Endodermal cell (in vitro differentiated cells): ENCODE data around the gene SLC35E4. TPM values are rescaled to one million over a fixed set of nuclear protein-coding genes. Genes with fewer than 3 reads are reported as not detected.

ENCODE experiments used
- DNase-seq: peaks from one replicate; pipeline ENCODE4 v3.0.0-alpha.2; 2017
- H3K27ac ChIP-seq: 2 replicates; pipeline ENCODE4 v1.5.1; 2013; ENCODE audit warnings: mild to moderate bottlenecking, low read depth, low read length, moderate library complexity
- H3K27me3 ChIP-seq: 2 replicates; pipeline ENCODE4 v1.6.1; 2013; ENCODE audit warnings: mild to moderate bottlenecking, low read length, moderate library complexity; ENCODE audit not compliant: insufficient read depth, control insufficient read depth, poor library complexity, severe bottlenecking
- H3K36me3 ChIP-seq: 2 replicates; pipeline ENCODE4 v1.7.0; 2013; ENCODE audit warnings: mild to moderate bottlenecking, low read length, moderate library complexity; ENCODE audit not compliant: control insufficient read depth, insufficient read depth
- H3K4me1 ChIP-seq: one replicate; pipeline ENCODE4 v1.7.0; 2013; ENCODE audit warnings: low read length; ENCODE audit not compliant: control insufficient read depth, insufficient read depth
- H3K4me3 ChIP-seq: 2 replicates; pipeline ENCODE4 v1.5.1; 2013; ENCODE audit warnings: mild to moderate bottlenecking, low read length, moderate library complexity
- H3K9ac ChIP-seq: 2 replicates; pipeline ENCODE4 v1.6.1; 2013; ENCODE audit warnings: mild to moderate bottlenecking, low read length, moderate library complexity; ENCODE audit not compliant: poor library complexity, severe bottlenecking; ENCODE audit errors: extremely low read depth
- H3K9me3 ChIP-seq: 2 replicates; pipeline ENCODE4 v1.6.1; 2013; ENCODE audit warnings: mild to moderate bottlenecking, low read length, moderate library complexity; ENCODE audit not compliant: control insufficient read depth
- H3K27ac Mint-ChIP-seq: 2 replicates; pipeline ENCODE4 v1.8.0; 2020; ENCODE audit warnings: mixed read lengths
- H3K27me3 Mint-ChIP-seq: 2 replicates; pipeline ENCODE4 v1.8.0; 2021; ENCODE audit warnings: mild to moderate bottlenecking, mixed read lengths; ENCODE audit not compliant: insufficient read depth
- H3K36me3 Mint-ChIP-seq: 2 replicates; pipeline ENCODE4 v1.8.0; 2020; ENCODE audit warnings: low read depth, mixed read lengths
- H3K4me1 Mint-ChIP-seq: 2 replicates; pipeline ENCODE4 v1.8.0; 2020; ENCODE audit warnings: mixed read lengths
- H3K4me3 Mint-ChIP-seq: 2 replicates; pipeline ENCODE4 v1.8.0; 2020; ENCODE audit warnings: mild to moderate bottlenecking, moderate library complexity, mixed read lengths
- H3K9me3 Mint-ChIP-seq: 2 replicates; pipeline ENCODE4 v1.8.0; 2020; ENCODE audit warnings: mild to moderate bottlenecking, mixed read lengths
- CTCF ChIP-seq: fragments of 200-600 bp; sonication (generic); conservative IDR thresholded peaks from 2 replicates; pipeline ENCODE4 v1.5.0; 2021; ENCODE audit warnings: antibody characterized with exemption, mild to moderate bottlenecking
- WGBS, 2 experiments: methylation state at CpG; one replicate each; pipeline versions ENCODE4 v1.1.5 to v1.1.7; 2013; ENCODE audit warnings: missing lambda C conversion rate in 2 of 2, mixed read lengths in 1 of 2; ENCODE audit not compliant: insufficient coverage in 1 of 2, insufficient read length in 1 of 2; 5-methylcytosine and 5-hydroxymethylcytosine counted together
- total RNA-seq, 2 donors: library from RNA; stranded (reverse); fragmentation: NEBNext Ultra II Directional in 1 of 2; extraction: Animal tissue kit (Norgen Biotek cat#: 25700) in 1 of 2; gene quantifications; 2 replicates in 1 of 2; 3 replicates in 1 of 2; pipeline ENCODE4 v1.2.1, GENCODE V29; 2021

SLC35E4 gene
- total RNA-seq, 2 donors from 2014 or later = 2.3 to 3.9 TPM

GRCh38 chr22:30607300-30607930, 28.2 kb upstream of the SLC35E4 start:
- H3K9me3 ChIP-seq = no peaks in the 10 kb centered on the region
- Mint-ChIP-seq H3K4me3 (peak overlapping the region; percentile 69), H3K36me3 (peaks cover 28% of the 10 kb centered on the region), H3K27ac (peak overlapping the region; percentile 98), H3K27me3 (no peaks in the 10 kb centered on the region), H3K4me1 (peaks cover 50% of the 10 kb centered on the region), H3K9me3 (no peaks in the 10 kb centered on the region)
- peaks cover 21% of the 10 kb centered on the region for H3K36me3 ChIP-seq
- peaks cover 8% of the 10 kb centered on the region for H3K4me1 ChIP-seq
- no peak for TF ChIP-seq CTCF
- H3K4me3 ChIP-seq = peak overlapping the region; percentile 86
- WGBS, 2 experiments = 82 to 87% methylated on average over 3 to 7 of the region's 7 CpGs
- no peaks in the 10 kb centered on the region for H3K27me3 ChIP-seq
- DNase-seq = no peak
- peak overlapping the region; percentile 95 for H3K27ac ChIP-seq
- H3K9ac ChIP-seq = peak overlapping the region; percentile 79

- Histone ChIP-seq H3K27ac (no peak overlapping the region), H3K27me3 (no peaks in the 10 kb centered on the region), H3K9ac (peak overlapping the region; percentile 79), H3K4me1 (peaks cover 8% of the 10 kb centered on the region), H3K36me3 (peaks cover 26% of the 10 kb centered on the region), H3K9me3 (no peaks in the 10 kb centered on the region), H3K4me3 (peak overlapping the region; percentile 86)
- Mint-ChIP-seq H3K27me3 (no peaks in the 10 kb centered on the region), H3K9me3 (no peaks in the 10 kb centered on the region), H3K36me3 (peaks cover 34% of the 10 kb centered on the region), H3K4me1 (peaks cover 50% of the 10 kb centered on the region), H3K4me3 (peak overlapping the region; percentile 69), H3K27ac (peak overlapping the region; percentile 98)
- 86 to 93% methylated on average over 3 to 7 of the region's 7 CpGs for WGBS, 2 experiments
- DNase-seq = no peak
- no peak for TF ChIP-seq CTCF
Measured at GRCh38 chr22:30607939-30608338, 27.6 kb upstream of the SLC35E4 start.

- Histone ChIP-seq H3K9me3 (no peaks in the 10 kb centered on the region), H3K9ac (peak overlapping the region; percentile 21), H3K4me1 (peaks cover 8% of the 10 kb centered on the region), H3K27ac (no peak overlapping the region), H3K36me3 (peaks cover 30% of the 10 kb centered on the region), H3K4me3 (peak overlapping the region; percentile 66), H3K27me3 (no peaks in the 10 kb centered on the region)
- H3K9me3 Mint-ChIP-seq = no peaks in the 10 kb centered on the region
- no peak for TF ChIP-seq CTCF
- no peaks in the 10 kb centered on the region for H3K27me3 Mint-ChIP-seq
- WGBS, 2 experiments = 73 to 78% methylated on average over 15 to 17 of the region's 17 CpGs
- peak; percentile 66 for DNase-seq
- H3K36me3 Mint-ChIP-seq = peaks cover 39% of the 10 kb centered on the region
- peaks cover 45% of the 10 kb centered on the region for H3K4me1 Mint-ChIP-seq
- H3K27ac Mint-ChIP-seq = peak overlapping the region; percentile 82
- peak overlapping the region; percentile 69 for H3K4me3 Mint-ChIP-seq
Measured at GRCh38 chr22:30609260-30610185, 26.1 kb upstream of the SLC35E4 start.
